ENCODE measurements around the gene KIR3DL2.
"Not testable (repeated sequence)": the region's sequence is repeated elsewhere in the genome, so short reads cannot be mapped to it uniquely, and the experiment has no call there.

Gene KIR3DL2

DNA sequence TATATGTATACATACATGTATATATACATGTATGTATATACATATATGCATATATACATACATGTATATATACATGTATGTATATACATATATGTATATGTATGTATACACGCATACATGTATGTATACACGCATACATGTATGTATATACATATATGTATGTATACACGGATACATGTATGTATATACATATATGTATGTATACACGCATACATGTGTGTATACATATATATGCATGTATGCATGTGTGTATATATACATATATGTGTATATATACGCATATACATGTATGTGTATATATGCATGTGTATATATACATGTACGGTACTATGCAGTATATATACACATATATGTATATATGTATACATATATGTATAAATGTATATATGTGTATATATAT, 53.1 kb downstream of the KIR3DL2 start:
- TF ChIP-seq, protein P1, sequence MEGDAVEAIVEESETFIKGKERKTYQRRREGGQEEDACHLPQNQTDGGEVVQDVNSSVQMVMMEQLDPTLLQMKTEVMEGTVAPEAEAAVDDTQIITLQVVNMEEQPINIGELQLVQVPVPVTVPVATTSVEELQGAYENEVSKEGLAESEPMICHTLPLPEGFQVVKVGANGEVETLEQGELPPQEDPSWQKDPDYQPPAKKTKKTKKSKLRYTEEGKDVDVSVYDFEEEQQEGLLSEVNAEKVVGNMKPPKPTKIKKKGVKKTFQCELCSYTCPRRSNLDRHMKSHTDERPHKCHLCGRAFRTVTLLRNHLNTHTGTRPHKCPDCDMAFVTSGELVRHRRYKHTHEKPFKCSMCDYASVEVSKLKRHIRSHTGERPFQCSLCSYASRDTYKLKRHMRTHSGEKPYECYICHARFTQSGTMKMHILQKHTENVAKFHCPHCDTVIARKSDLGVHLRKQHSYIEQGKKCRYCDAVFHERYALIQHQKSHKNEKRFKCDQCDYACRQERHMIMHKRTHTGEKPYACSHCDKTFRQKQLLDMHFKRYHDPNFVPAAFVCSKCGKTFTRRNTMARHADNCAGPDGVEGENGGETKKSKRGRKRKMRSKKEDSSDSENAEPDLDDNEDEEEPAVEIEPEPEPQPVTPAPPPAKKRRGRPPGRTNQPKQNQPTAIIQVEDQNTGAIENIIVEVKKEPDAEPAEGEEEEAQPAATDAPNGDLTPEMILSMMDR (IDR thresholded peaks at IDR 0.05; ENCODE audit: low read depth, low read length, missing control alignments), result no peak
- no peak overlapping the region for H3K4me3 ChIP-seq (ENCODE audit: low read depth, low read length)
- DNase-seq (ENCODE audit: low read depth), result no peak

DNA sequence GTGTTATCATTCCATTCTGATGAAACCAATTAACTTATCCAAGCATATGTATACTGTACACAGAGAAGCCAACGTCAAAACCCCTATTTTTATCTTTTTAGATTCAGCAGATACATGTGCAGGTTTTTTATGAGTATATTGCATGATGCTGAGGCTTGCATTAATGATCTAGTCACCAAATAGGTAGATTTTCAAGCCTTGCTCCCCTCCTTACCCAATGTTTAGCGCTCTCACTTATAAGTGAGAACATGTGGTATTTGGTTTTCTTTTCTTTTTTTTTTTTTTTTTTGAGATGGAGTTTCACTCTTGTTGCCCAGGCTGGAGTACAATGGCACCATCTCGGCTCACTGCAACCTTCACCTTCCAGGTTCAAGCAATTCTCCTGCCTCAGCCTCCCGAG, 54.0 kb downstream of the KIR3DL2 start:
- H3K4me3 ChIP-seq (ENCODE audit: low read depth, low read length); DNase-seq (ENCODE audit: low read depth): not testable (repeated sequence)

DNA sequence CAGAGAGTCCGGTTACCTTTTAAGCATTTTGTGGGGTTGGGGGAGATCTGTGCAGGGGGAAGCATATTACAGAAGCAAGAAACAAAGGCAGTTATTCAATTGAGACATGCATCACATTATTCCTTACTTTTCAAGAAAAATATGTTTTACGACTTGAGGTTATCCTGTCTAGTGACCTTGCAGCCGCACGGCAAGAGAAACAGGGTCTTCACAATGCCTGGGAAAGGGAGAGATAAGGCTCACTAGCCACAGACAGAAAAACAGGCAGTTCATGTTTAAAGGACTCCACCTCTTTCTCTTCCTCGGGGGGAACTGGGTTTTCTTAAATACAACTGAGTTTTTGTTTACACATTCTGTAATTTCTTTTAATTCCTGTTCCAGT, 55.2 kb downstream of the KIR3DL2 start:
- TF ChIP-seq, protein P1 (IDR thresholded peaks at IDR 0.05; ENCODE audit: low read depth, low read length, missing control alignments), result no peak
- no peak for DNase-seq (ENCODE audit: low read depth)
- H3K4me3 ChIP-seq (ENCODE audit: low read depth, low read length), result no peak overlapping the region

DNA sequence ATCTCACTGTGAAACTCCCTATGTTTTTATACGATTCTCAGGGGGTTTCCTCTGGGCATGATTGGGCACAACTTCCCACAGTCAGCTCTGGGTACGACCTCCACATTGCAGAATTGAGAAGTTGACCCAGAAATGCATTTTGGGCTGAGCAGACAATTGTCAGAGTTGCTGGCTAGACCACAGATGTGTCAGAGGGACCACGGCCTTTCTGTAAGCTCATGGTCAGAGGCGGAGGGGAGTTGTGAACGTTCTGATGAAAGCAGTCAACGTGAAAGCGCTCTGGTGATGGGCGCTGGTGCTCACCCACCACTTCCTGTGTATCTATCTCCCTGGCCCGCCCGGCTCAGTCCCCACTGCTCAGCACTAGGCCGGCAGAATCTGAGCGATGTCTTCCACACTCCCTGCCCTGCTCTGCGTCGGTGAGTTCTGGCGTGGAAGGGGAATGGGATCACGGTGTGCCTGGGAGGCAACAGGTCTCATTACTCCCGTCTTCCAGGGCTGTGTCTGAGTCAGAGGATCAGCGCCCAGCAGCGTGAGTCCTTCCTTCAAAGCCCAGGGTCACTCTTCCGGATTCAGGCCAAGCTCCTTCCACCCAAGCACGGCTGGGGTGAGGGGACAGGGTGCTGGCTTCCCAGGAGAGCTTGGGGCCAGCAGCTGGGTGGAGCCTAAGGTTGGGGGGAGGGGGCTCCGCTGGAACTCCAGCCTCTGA, 55.7 kb downstream of the KIR3DL2 start, which contains the start of gene NCR1:
TSS of gene NCR1 (plus strand) at position 346 of the 709 bp plus-strand sequence. CDS start at position 386, 40 bp downstream.
- TF ChIP-seq, protein P1 (IDR thresholded peaks at IDR 0.05; ENCODE audit: low read depth, low read length, missing control alignments), result no peak
- no peak for DNase-seq (ENCODE audit: low read depth)
- no peak within 1 kb of the TSS for H3K4me3 ChIP-seq (ENCODE audit: low read depth, low read length)

DNA sequence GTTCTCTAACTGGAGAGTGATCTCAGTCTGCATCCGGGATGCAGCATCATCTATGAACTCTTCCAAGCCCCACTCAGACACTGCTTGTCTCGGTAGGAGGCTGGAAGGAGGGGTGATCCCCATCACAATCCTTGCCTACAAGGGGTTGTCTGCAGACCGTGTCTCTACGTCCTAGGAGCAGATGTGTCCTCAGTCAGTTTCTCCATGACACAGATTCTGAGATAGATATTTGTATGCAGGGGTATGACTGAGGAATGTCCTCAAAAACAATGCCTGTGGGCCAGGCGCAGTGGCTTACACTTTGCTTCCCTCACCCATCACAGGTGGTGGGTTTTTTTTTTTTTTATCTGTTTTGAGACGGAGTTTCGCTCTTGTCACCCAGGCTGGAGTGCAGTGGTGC, 56.6 kb downstream of the KIR3DL2 start:
- H3K4me3 ChIP-seq (ENCODE audit: low read depth, low read length), result no peak overlapping the region
- TF ChIP-seq, protein P1 (IDR thresholded peaks at IDR 0.05; ENCODE audit: low read depth, low read length, missing control alignments), result no peak
- no peak for DNase-seq (ENCODE audit: low read depth)

DNA sequence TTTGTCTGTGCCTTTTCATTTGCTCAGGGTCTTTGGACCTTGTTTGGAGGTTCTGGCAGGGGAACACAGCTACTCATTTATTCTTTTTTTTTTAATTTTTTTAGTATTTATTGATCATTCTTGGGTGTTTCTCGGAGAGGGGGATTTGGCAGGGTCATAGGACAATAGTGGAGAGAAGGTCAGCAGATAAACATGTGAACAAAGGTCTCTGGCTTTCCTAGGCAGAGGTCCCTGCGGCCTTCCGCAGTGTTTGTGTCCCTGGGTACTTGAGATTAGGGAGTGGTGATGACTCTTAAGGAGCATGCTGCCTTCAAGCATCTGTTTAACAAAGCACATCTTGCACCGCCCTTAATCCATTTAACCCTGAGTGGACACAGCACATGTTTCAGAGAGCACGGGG, 57.7 kb downstream of the KIR3DL2 start:
- DNase-seq (ENCODE audit: low read depth); H3K4me3 ChIP-seq (ENCODE audit: low read depth, low read length): not testable (repeated sequence)

All from GM12864 (cell line).